HepG2 (cell line): ENCODE results near the gene PARP14. TPM values are rescaled to one million over a fixed set of nuclear protein-coding genes. Genes with fewer than 3 reads are reported as not detected.

Experiments used
- ATAC-seq: fragments of 200-7000 bp; cut with Tn5 transposase; 3 replicates; pipeline ENCODE4 v1.9.1; 2020; ENCODE audit warnings: mild to moderate bottlenecking, moderate library complexity
- BruUV-seq: library from RNA; stranded (reverse); fragments of 400-500 nt; replicated peaks from 2 replicates; lab custom pipeline; 2021; lab: Mats Ljungman, UMichigan
- CTCF ChIA-PET: fragments of 300-600 bp; formaldehyde crosslinking; extraction: SDS; loops from one replicate; lab custom pipeline; 2021; ENCODE audit warnings: low total read pairs, inconsistent platforms, low intra/inter-chr PET ratio; lab: Yijun Ruan, JAX
- POLR2A ChIA-PET: fragments of 350-600 bp; sonication (Branson Sonifier 250); formaldehyde crosslinking; loops from one replicate; lab custom pipeline; 2020; ENCODE audit warnings: antibody characterized with exemption, inconsistent platforms; lab: Yijun Ruan, JAX
- DNase-seq: peaks from one replicate; pipeline ENCODE4 v3.0.0-alpha.2; 2015; ENCODE audit warnings: low spot score
- FAIRE-seq: peaks from 3 replicates; lab custom pipeline; 2011; peaks lifted over from hg19 to GRCh38; lab: Jason Lieb, UNC
- H2AFZ ChIP-seq: one replicate; pipeline ENCODE4 v1.6.1; 2011; ENCODE audit warnings: low read length, inconsistent platforms
- H3K27ac ChIP-seq: fragments of 300-600 bp; 3 replicates; pipeline ENCODE4 v1.8.0; 2011; ENCODE audit warnings: mixed run types, mild to moderate bottlenecking, mixed read lengths, low read length, inconsistent platforms; ENCODE audit not compliant: insufficient read depth; ENCODE audit errors: extremely low read length
- H3K27me3 ChIP-seq, 2 experiments: fragments of 200-600 bp in 1 of 2; 2 replicates in 1 of 2; 3 replicates in 1 of 2; pipeline versions ENCODE4 v1.6.0 to v1.8.0; 2011; ENCODE audit warnings: low read length in 2 of 2, mild to moderate bottlenecking in 2 of 2, moderate library complexity in 2 of 2, inconsistent platforms in 1 of 2; ENCODE audit not compliant: insufficient read depth in 2 of 2, control insufficient read depth in 1 of 2
- H3K36me3 ChIP-seq, 2 experiments: fragments of 200-600 bp in 1 of 2; replicated peaks in 1 of 2; 2 replicates in 1 of 2; 3 replicates in 1 of 2; pipeline versions ENCODE4 v1.5.1 to v1.8.0; 2011; ENCODE audit warnings: low read length in 2 of 2, inconsistent platforms in 1 of 2; ENCODE audit not compliant: insufficient read depth in 2 of 2, control insufficient read depth in 1 of 2
- H3K4me1 ChIP-seq: 2 replicates; pipeline ENCODE4 v1.5.1; 2012; ENCODE audit warnings: low read length, inconsistent platforms; ENCODE audit not compliant: insufficient read depth
- H3K4me2 ChIP-seq: 2 replicates; pipeline ENCODE4 v1.6.0; 2011; ENCODE audit warnings: low read depth, low read length, inconsistent platforms
- H3K4me3 ChIP-seq, 3 experiments: fragments of 200-600 bp in 1 of 3; sonication (generic), shearing (Covaris generic) in 1 of 3; replicated peaks in 1 of 3; 2 replicates each; pipeline ENCODE4 v1.5.1; 2011 to 2016; ENCODE audit warnings: low read length in 3 of 3, inconsistent platforms in 2 of 3, low read depth in 2 of 3, mild to moderate bottlenecking in 2 of 3, control low read depth in 1 of 3, mixed read lengths in 1 of 3; ENCODE audit not compliant: insufficient read depth in 1 of 3
- H3K79me2 ChIP-seq: one replicate; pipeline ENCODE4 v1.6.1; 2011; ENCODE audit warnings: low read length, inconsistent platforms; ENCODE audit not compliant: insufficient read depth
- H3K9ac ChIP-seq: 2 replicates; pipeline ENCODE4 v1.6.0; 2011; ENCODE audit warnings: mild to moderate bottlenecking, low read depth, low read length, inconsistent platforms; ENCODE audit not compliant: insufficient read depth
- H3K9me3 ChIP-seq: 2 replicates; pipeline ENCODE4 v1.5.1; 2012; ENCODE audit warnings: mild to moderate bottlenecking, low read length
- H4K20me1 ChIP-seq: 2 replicates; pipeline ENCODE4 v1.6.0; 2011; ENCODE audit warnings: inconsistent platforms, mild to moderate bottlenecking, low read length, moderate library complexity; ENCODE audit not compliant: insufficient read depth
- GABPB1 ChIP-seq: IDR thresholded peaks from 2 replicates; pipeline ENCODE4 v1.6.1; 2016; ENCODE audit warnings: mild to moderate bottlenecking, missing genetic modification reagents, moderate library complexity, missing compliant biosample characterization
- KDM1A ChIP-seq: IDR thresholded peaks from 2 replicates; pipeline ENCODE4 v1.6.1; 2016; ENCODE audit warnings: missing compliant biosample characterization
- KDM5A ChIP-seq: fragments of 200-600 bp; sonication (generic); IDR thresholded peaks from 2 replicates; pipeline ENCODE4 v1.7.0; 2018; ENCODE audit warnings: antibody characterized with exemption, mild to moderate bottlenecking, low read length, borderline replicate concordance
- KLF11 ChIP-seq: IDR thresholded peaks from 2 replicates; pipeline ENCODE4 v1.6.1; 2016; ENCODE audit warnings: missing compliant biosample characterization
- MYC ChIP-seq: sonication (generic); formaldehyde crosslinking; IDR thresholded peaks from 2 replicates; pipeline ENCODE4 v1.9.0; 2021; ENCODE audit warnings: missing genetic modification reagents, borderline replicate concordance
- PAXIP1 ChIP-seq: sonication (generic); formaldehyde crosslinking; conservative IDR thresholded peaks from 2 replicates; pipeline ENCODE4 v1.4.0; 2020; ENCODE audit warnings: mild to moderate bottlenecking, missing genetic modification reagents, moderate library complexity
- RARA ChIP-seq: IDR thresholded peaks from 2 replicates; pipeline ENCODE4 v1.6.1; 2016; ENCODE audit warnings: missing genetic modification reagents, missing compliant biosample characterization
- RBM39 ChIP-seq: fragments of 200-400 bp; formaldehyde crosslinking; IDR thresholded peaks from one replicate; pipeline ENCODE4 v1.6.1; 2018; ENCODE audit warnings: antibody characterized with exemption, mild to moderate bottlenecking, low read depth, low read length; ENCODE audit not compliant: poor library complexity, severe bottlenecking
- SALL1 ChIP-seq: sonication (generic); formaldehyde crosslinking; IDR thresholded peaks from 2 replicates; pipeline ENCODE4 v1.8.0; 2022; ENCODE audit warnings: mild to moderate bottlenecking, missing genetic modification reagents
- ZNF776 ChIP-seq: sonication (generic); formaldehyde crosslinking; IDR thresholded peaks from 2 replicates; pipeline ENCODE4 v1.4.0; 2020; ENCODE audit warnings: mild to moderate bottlenecking, missing genetic modification reagents
- ZNF790 ChIP-seq: sonication (generic); formaldehyde crosslinking; IDR thresholded peaks from 2 replicates; pipeline ENCODE4 v1.8.0; 2022; ENCODE audit warnings: missing genetic modification reagents, mild to moderate bottlenecking, borderline replicate concordance
- ZNF891 ChIP-seq: sonication (generic); formaldehyde crosslinking; IDR thresholded peaks from 2 replicates; pipeline ENCODE4 v1.5.0; 2020; ENCODE audit warnings: mild to moderate bottlenecking, missing genetic modification reagents
- ZSCAN30 ChIP-seq: sonication (generic); formaldehyde crosslinking; IDR thresholded peaks from 2 replicates; pipeline ENCODE4 v1.5.0; 2020; ENCODE audit warnings: mild to moderate bottlenecking, missing genetic modification reagents
- WGBS: methylation state at CpG from one replicate; pipeline ENCODE4 v1.1.6; 2017; ENCODE audit warnings: low lambda C conversion rate; 5-methylcytosine and 5-hydroxymethylcytosine counted together
- in situ Hi-C: cut with HindIII; loops from 2 replicates; pipeline ENCODE4 v1.10.0; 2017; ENCODE audit warnings: low pct_unique_long_range_greater_than_20kb; ENCODE audit not compliant: extremely low pct_ligation_motif_present
- intact Hi-C: fragments of 100-400 bp; cut with micrococcal nuclease; formaldehyde crosslinking; loops from one replicate; pipeline ENCODE4 v1.10.0; 2022; ENCODE audit not compliant: unreplicated experiment
- polyA plus RNA-seq, 8 experiments: library from polyadenylated mRNA; depleted of rRNA in 3 of 8; stranded (reverse) in 7 of 8; unstranded in 1 of 8; fragments of >200 nt; fragmentation: Illumina TruSeq in 4 of 8; extraction: Trizol in 4 of 8; gene quantifications; 2 replicates each; pipeline versions ENCODE4 v1.2.1 to v1.2.3, GENCODE V29; 2011 to 2016; ENCODE audit warnings: low read depth in 4 of 8, missing spikeins in 1 of 8, mixed read lengths in 1 of 8; ENCODE audit not compliant: insufficient read depth in 1 of 8
- total RNA-seq, 5 experiments: library from RNA; depleted of rRNA; stranded (reverse); fragments of >200 nt; fragmentation: Illumina TruSeq; extraction: Trizol; gene quantifications; 2 replicates each; pipeline ENCODE4 v1.2.3, GENCODE V29; 2016; ENCODE audit warnings: low read depth in 1 of 5
- TF ChIP-seq, protein P1 (sequence below): sonication (generic); formaldehyde crosslinking; IDR thresholded peaks from 2 replicates; pipeline ENCODE4 v1.5.1; 2020; ENCODE audit warnings: missing genetic modification reagents, mild to moderate bottlenecking, borderline replicate concordance
- TF ChIP-seq, protein P2 (sequence below): sonication (generic); formaldehyde crosslinking; IDR thresholded peaks from 2 replicates; pipeline ENCODE4 v1.4.0; 2020; ENCODE audit warnings: missing genetic modification reagents, borderline replicate concordance

Gene PARP14
- total and polyA plus RNA-seq, 2 of the 13 experiments (the other 11 are each of a cell fraction or from before 2014, with no cell fraction given): 9.0 to 19.1 TPM

DNA sequence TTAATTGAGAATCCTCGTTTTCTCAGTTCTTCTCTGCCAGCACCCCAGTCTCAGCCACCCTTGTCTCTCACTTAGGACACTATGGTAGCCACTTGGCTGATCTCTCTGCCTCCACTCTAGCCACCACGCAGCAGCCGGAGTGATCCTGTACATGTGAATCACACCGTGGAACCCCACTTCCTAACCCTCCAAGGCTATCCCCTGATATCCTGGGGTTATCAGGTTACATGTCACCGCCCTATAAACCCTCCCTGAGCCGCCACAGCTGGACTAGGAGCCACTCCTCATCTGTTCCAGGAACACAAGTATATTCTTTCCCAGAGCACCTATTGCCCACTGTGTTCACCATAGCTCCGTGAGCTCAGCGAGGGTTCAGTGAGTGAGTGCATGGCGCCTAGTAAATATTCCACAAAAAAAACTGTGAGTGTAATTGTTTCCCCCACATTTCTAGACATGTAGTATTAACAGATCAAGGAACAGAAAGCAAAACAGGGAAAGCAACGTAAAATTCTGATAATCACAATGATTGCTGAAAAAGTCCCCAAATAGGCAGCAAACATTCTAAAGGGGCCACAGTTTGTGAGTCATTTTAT lies 661 bp upstream of the PARP14 start (continued):
- TF ChIP-seq ZSCAN30 (no peak), ZNF776 (CRISPR knock-in tag) (0 out of 2 replicates have a peak, but pooled peaks have one; percentile 5)
- TF ChIP-seq, protein P1, sequence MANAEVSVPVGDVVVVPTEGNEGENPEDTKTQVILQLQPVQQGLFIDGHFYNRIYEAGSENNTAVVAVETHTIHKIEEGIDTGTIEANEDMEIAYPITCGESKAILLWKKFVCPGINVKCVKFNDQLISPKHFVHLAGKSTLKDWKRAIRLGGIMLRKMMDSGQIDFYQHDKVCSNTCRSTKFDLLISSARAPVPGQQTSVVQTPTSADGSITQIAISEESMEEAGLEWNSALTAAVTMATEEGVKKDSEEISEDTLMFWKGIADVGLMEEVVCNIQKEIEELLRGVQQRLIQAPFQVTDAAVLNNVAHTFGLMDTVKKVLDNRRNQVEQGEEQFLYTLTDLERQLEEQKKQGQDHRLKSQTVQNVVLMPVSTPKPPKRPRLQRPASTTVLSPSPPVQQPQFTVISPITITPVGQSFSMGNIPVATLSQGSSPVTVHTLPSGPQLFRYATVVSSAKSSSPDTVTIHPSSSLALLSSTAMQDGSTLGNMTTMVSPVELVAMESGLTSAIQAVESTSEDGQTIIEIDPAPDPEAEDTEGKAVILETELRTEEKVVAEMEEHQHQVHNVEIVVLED: no peak
- TF ChIP-seq, protein P2, sequence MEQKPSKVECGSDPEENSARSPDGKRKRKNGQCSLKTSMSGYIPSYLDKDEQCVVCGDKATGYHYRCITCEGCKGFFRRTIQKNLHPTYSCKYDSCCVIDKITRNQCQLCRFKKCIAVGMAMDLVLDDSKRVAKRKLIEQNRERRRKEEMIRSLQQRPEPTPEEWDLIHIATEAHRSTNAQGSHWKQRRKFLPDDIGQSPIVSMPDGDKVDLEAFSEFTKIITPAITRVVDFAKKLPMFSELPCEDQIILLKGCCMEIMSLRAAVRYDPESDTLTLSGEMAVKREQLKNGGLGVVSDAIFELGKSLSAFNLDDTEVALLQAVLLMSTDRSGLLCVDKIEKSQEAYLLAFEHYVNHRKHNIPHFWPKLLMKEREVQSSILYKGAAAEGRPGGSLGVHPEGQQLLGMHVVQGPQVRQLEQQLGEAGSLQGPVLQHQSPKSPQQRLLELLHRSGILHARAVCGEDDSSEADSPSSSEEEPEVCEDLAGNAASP (CRISPR knock-in tag): no peak

- no peak overlapping the region for H3K27ac ChIP-seq
- peak overlapping the region; percentile 90 to 97 (median 93) for H3K4me3 ChIP-seq
- no peak for FAIRE-seq
- H3K4me1 ChIP-seq: peaks cover 30% of the 10 kb centered on the region
- H2AFZ ChIP-seq: no peak overlapping the region
- CTCF ChIA-PET: interaction anchor here (1.6 kb wide), 1 partner anchor 121 kb away, joined by 4 read pairs; no protein-coding TSS in a partner anchor
- no TSS peak for BruUV-seq
- POLR2A ChIA-PET: interaction anchor here (2.0 to 3.6 kb wide), 2 partner anchors 12 to 112 kb away, joined by 8 to 29 read pairs; partner anchors contain the start of gene HSPBAP1
- no peaks in the 10 kb centered on the region for H4K20me1 ChIP-seq
- H3K79me2 ChIP-seq: no peaks in the 10 kb centered on the region
- in situ Hi-C loops (loop anchor here (25.0 kb wide), 1 partner anchor 1119 kb away; the partner anchor contains the start of gene ARGFX), intact Hi-C loops (no loop called here)
- H3K9me3 ChIP-seq: no peaks in the 10 kb centered on the region
- peak overlapping the region; percentile 95 for H3K4me2 ChIP-seq
- H3K36me3 ChIP-seq: no peaks in the 10 kb centered on the region
- H3K9ac ChIP-seq: peak overlapping the region; percentile 81
- ATAC-seq: no peak
- no peak for DNase-seq
- no peaks in the 10 kb centered on the region; a peak in 1 of 5 replicates for H3K27me3 ChIP-seq
- 21% methylated on average over 20 of the region's 24 CpGs for WGBS
- no peak for TF ChIP-seq KDM5A
- TF ChIP-seq KLF11: no peak
- no peak for TF ChIP-seq ZNF790 (CRISPR knock-in tag)
- peak; percentile 37; the same call in 1 of the 2 replicates for TF ChIP-seq KDM1A (CRISPR knock-in tag)
- TF ChIP-seq SALL1 (CRISPR knock-in tag): 0 out of 2 replicates have a peak, but pooled peaks have one; percentile 4
- TF ChIP-seq PAXIP1: no peak
- TF ChIP-seq GABPB1 (CRISPR knock-in tag): peak; percentile 1; the same call in 1 of the 2 replicates
- TF ChIP-seq RARA (CRISPR knock-in tag): no peak
- 0 out of 2 replicates have a peak, but pooled peaks have one; percentile 31 for TF ChIP-seq MYC (CRISPR knock-in tag)
- TF ChIP-seq ZNF891 (CRISPR knock-in tag): no peak
- TF ChIP-seq RBM39: no peak
Observed at GRCh38 chr3:122681284-122681973, 790 bp downstream of the PARP14 start.
